Keratinocyte (primary cell): ENCODE results near the gene DIAPH3. TPM values are rescaled to one million over a fixed set of nuclear protein-coding genes. Genes with fewer than 3 reads are reported as not detected.
A peak's percentile ranks its signal among the peaks of the same experiment; 100 is the strongest.

Source experiments
- DNase-seq: peaks from one replicate; pipeline ENCODE4 v3.0.0-alpha.2; 2011; ENCODE audit warnings: low read depth, missing footprints, low spot score
- FAIRE-seq: peaks from 2 replicates; lab custom pipeline; 2011; peaks lifted over from hg19 to GRCh38; lab: Jason Lieb, UNC
- H2AFZ ChIP-seq: 2 replicates; pipeline ENCODE4 v1.6.0; 2012; ENCODE audit warnings: low read length, control low read depth, inconsistent platforms; ENCODE audit not compliant: control insufficient read depth
- H3K27ac ChIP-seq: 2 replicates; pipeline ENCODE4 v1.5.1; 2011; ENCODE audit warnings: low read length; ENCODE audit not compliant: control insufficient read depth, insufficient read depth
- H3K27me3 ChIP-seq: 3 replicates; pipeline ENCODE4 v1.6.0; 2011; ENCODE audit warnings: low read length; ENCODE audit not compliant: control insufficient read depth, insufficient read depth; ENCODE audit errors: extremely low read depth
- H3K36me3 ChIP-seq, 2 experiments: 2 replicates in 1 of 2; 3 replicates in 1 of 2; pipeline ENCODE4 v1.5.1; 2011; ENCODE audit warnings: low read length in 2 of 2, mild to moderate bottlenecking in 1 of 2; ENCODE audit not compliant: control insufficient read depth in 2 of 2, insufficient read depth in 2 of 2; ENCODE audit errors: extremely low read depth in 1 of 2
- H3K4me1 ChIP-seq: 3 replicates; pipeline ENCODE4 v1.5.1; 2011; ENCODE audit warnings: low read length; ENCODE audit not compliant: control insufficient read depth, insufficient read depth; ENCODE audit errors: extremely low read depth
- H3K4me2 ChIP-seq: 3 replicates; pipeline ENCODE4 v1.6.0; 2011; ENCODE audit warnings: low read depth, low read length; ENCODE audit not compliant: control insufficient read depth, insufficient read depth; ENCODE audit errors: extremely low read depth
- H3K4me3 ChIP-seq, 3 experiments: fragments of 200-600 bp in 1 of 3; sonication (generic) in 1 of 3; 2 replicates in 2 of 3; 3 replicates in 1 of 3; pipeline ENCODE4 v1.5.1; 2011 to 2016; ENCODE audit warnings: low read length in 3 of 3, mild to moderate bottlenecking in 3 of 3, control low read depth in 2 of 3, inconsistent platforms in 1 of 3, low read depth in 1 of 3, mixed read lengths in 1 of 3, mixed run types in 1 of 3, moderate library complexity in 1 of 3; ENCODE audit not compliant: control insufficient read depth in 2 of 3, insufficient read depth in 2 of 3; ENCODE audit errors: extremely low read depth in 1 of 3
- H3K79me2 ChIP-seq: 2 replicates; pipeline ENCODE4 v1.6.0; 2012; ENCODE audit warnings: low read length; ENCODE audit not compliant: control insufficient read depth, insufficient read depth
- H3K9ac ChIP-seq: 3 replicates; pipeline ENCODE4 v1.6.0; 2011; ENCODE audit warnings: low read length; ENCODE audit not compliant: control insufficient read depth, insufficient read depth; ENCODE audit errors: extremely low read depth
- H3K9me1 ChIP-seq: 3 replicates; pipeline ENCODE4 v1.6.0; 2011; ENCODE audit warnings: low read length; ENCODE audit not compliant: control insufficient read depth, insufficient read depth; ENCODE audit errors: extremely low read depth
- H3K9me3 ChIP-seq: 2 replicates; pipeline ENCODE4 v1.5.1; 2012; ENCODE audit warnings: low read depth, low read length; ENCODE audit not compliant: control insufficient read depth
- H4K20me1 ChIP-seq: 3 replicates; pipeline ENCODE4 v1.6.0; 2011; ENCODE audit warnings: low read length; ENCODE audit not compliant: control insufficient read depth, insufficient read depth; ENCODE audit errors: extremely low read depth
- CTCF ChIP-seq, 3 experiments: IDR thresholded peaks in 1 of 3; conservative IDR thresholded peaks in 1 of 3; optimal IDR thresholded peaks in 1 of 3; 2 replicates in 2 of 3; 3 replicates in 1 of 3; pipeline versions ENCODE3 to v1.5.1; 2011; ENCODE audit warnings: low read length in 3 of 3, mild to moderate bottlenecking in 3 of 3, moderate library complexity in 2 of 3, control low read depth in 1 of 3, inconsistent platforms in 1 of 3; ENCODE audit not compliant: insufficient read depth in 2 of 3; ENCODE audit errors: extremely low read depth in 1 of 3
- EZH2 ChIP-seq: IDR thresholded peaks from one replicate; pipeline ENCODE4 v1.6.1; 2012; ENCODE audit warnings: inconsistent platforms, mild to moderate bottlenecking, low read length, moderate library complexity
- dilution Hi-C: fragments of 300-500 bp; cut with MboI; formaldehyde crosslinking; loops from one replicate; pipeline ENCODE4 v1.7.0; 2020; ENCODE audit warnings: low sequenced_read_pairs; ENCODE audit not compliant: extremely low pct_ligation_motif_present
- polyA plus RNA-seq, 5 experiments: library from polyadenylated mRNA; depleted of rRNA in 3 of 5; stranded (reverse) in 3 of 5; stranded (forward) in 1 of 5; unstranded in 1 of 5; fragments of >200 nt; gene quantifications; 1 replicate in 1 of 5; 2 replicates in 3 of 5; 3 replicates in 1 of 5; pipeline versions ENCODE4 v1.2.1 to v1.2.3, GENCODE V29; 2011 to 2012; ENCODE audit warnings: missing spikeins in 2 of 5, low read depth in 1 of 5, low replicate concordance in 1 of 5

DIAPH3 gene
- polyA plus RNA-seq, 1 donor (not counting 4 experiments of a cell fraction or from before 2014, with no cell fraction given), result 9.0 TPM

DNA sequence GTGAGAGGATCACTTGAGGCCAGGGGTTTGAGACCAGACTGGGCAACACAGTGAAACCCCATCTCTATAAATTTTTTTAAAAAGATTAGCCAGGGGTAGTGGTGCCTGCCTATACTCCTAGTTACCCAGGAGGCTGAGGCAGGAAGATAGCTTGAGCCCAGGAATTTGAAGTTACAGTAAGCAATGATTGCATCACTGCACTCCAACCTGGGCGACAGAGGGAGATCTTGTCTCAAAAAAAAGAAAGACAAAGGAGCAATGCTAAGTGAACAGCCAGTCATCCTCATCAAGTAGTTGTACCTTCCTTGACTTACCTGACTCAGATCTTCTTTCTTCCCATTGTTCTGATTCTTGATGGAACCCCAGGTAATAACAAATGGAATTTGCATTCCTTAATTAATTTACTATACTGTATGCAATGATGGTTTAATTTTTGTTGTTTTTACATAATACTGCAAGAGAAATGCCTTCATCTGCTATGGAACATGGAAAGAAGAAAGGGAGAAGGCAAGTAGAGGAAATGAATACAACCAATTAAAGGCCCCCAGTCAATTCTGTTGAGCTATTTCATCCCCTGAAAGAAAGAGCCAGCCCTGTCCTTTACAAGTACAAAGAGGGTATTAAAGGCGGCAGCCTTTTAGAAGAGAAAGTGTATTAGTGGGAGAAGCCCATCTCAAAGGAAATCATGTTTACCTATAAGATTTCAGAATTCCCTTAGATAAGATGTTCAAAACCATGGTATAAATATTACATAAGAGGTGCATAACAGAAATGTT lies 316.7 kb downstream of the DIAPH3 start:
- dilution Hi-C loops, result no loop called here
- FAIRE-seq, result no peak
- peak in 1 of 3 experiments; percentile 15 for TF ChIP-seq CTCF (optimal IDR thresholded peaks at IDR 0.05 in 1 of 3, IDR thresholded peaks at IDR 0.05 in 1 of 3, conservative IDR thresholded peaks at IDR 0.05 in 1 of 3; ENCODE audit: extremely low read depth in 1 of 3, insufficient read depth in 2 of 3, low read length in 3 of 3)
- TF ChIP-seq EZH2, result no peak

DNA sequence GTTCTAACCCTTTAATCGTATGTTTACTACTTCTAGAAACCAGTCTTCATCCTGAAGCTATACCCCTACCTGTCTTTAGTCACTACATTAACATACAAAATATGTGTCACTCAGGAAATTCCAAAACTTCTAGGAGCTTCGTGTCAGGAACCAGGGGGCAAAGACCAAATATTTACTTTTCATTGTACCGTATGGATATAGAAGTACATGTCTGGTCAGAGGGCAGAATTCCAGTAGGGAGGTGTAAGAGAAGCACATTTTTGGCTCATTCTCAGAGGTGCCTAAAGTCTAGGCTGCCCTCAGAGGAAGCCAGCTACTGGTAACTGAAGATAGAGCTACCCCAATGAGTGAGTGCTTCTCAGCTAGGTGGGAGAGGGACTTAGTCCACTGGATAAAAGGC lies 320.7 kb downstream of the DIAPH3 start:
- Histone ChIP-seq H3K27me3 (no peaks in the 10 kb centered on the region), H3K36me3 (no peaks in the 10 kb centered on the region), H3K4me1 (no peaks in the 10 kb centered on the region), H3K27ac (no peak overlapping the region), H4K20me1 (no peaks in the 10 kb centered on the region), H3K4me2 (no peak overlapping the region), H2AFZ (no peak overlapping the region), H3K4me3 (no peak overlapping the region), H3K9ac (no peak overlapping the region), H3K79me2 (no peaks in the 10 kb centered on the region), H3K9me1 (no peaks in the 10 kb centered on the region), H3K9me3 (no peaks in the 10 kb centered on the region)
- TF ChIP-seq CTCF (optimal IDR thresholded peaks at IDR 0.05 in 1 of 3, IDR thresholded peaks at IDR 0.05 in 1 of 3, conservative IDR thresholded peaks at IDR 0.05 in 1 of 3; ENCODE audit: extremely low read depth in 1 of 3, insufficient read depth in 2 of 3, low read length in 3 of 3), result no peak
- TF ChIP-seq EZH2, result no peak
- DNase-seq, result no peak
- dilution Hi-C loops, result no loop called here
- FAIRE-seq, result no peak

More for the DNA sequence above, 316.7 kb downstream of the DIAPH3 start:
- H3K4me3 ChIP-seq, result no peak overlapping the region
- H2AFZ ChIP-seq, result no peak overlapping the region
- H4K20me1 ChIP-seq, result no peaks in the 10 kb centered on the region
- H3K36me3 ChIP-seq, result no peaks in the 10 kb centered on the region
- no peaks in the 10 kb centered on the region for H3K79me2 ChIP-seq
- no peak overlapping the region for H3K4me2 ChIP-seq
- no peaks in the 10 kb centered on the region for H3K4me1 ChIP-seq
- no peak overlapping the region for H3K9ac ChIP-seq
- H3K9me1 ChIP-seq, result no peaks in the 10 kb centered on the region
- no peak for DNase-seq
- no peak overlapping the region for H3K27ac ChIP-seq
- H3K27me3 ChIP-seq, result no peaks in the 10 kb centered on the region
- no peaks in the 10 kb centered on the region for H3K9me3 ChIP-seq
